K562 (cell line): ENCODE measurements around the gene PIK3C2B. TPM values are rescaled to one million over a fixed set of nuclear protein-coding genes. Genes with fewer than 3 reads are reported as not detected.

Experiments used
- C11orf30 ChIP-seq: fragments of 450-650 bp; IDR thresholded peaks from 2 replicates; pipeline ENCODE4 v1.6.1; 2016; ENCODE audit warnings: low read depth, mild to moderate bottlenecking
- DEAF1 ChIP-seq: fragments of 450-650 bp; formaldehyde crosslinking; IDR thresholded peaks from 2 replicates; pipeline ENCODE4 v1.4.0; 2020; ENCODE audit warnings: mild to moderate bottlenecking, moderate library complexity
- DNMT1 ChIP-seq: fragments of 450-650 bp; IDR thresholded peaks from 2 replicates; pipeline ENCODE4 v1.6.1; 2016; ENCODE audit warnings: antibody characterized with exemption, mild to moderate bottlenecking
- HDAC2 ChIP-seq: fragments of 450-650 bp; IDR thresholded peaks from 2 replicates; pipeline ENCODE4 v1.6.1; 2016; ENCODE audit warnings: mild to moderate bottlenecking
- HLTF ChIP-seq: fragments of 450-650 bp; IDR thresholded peaks from 2 replicates; pipeline ENCODE4 v1.6.1; 2016
- JUN ChIP-seq, 2 experiments: sonication (generic) in 1 of 2; formaldehyde crosslinking in 1 of 2; IDR thresholded peaks; 2 replicates each; pipeline versions ENCODE4 v1.6.1 to v1.8.0; 2012 to 2022; ENCODE audit warnings: borderline replicate concordance in 2 of 2, mild to moderate bottlenecking in 2 of 2, improper control_type of control experiment in 1 of 2, low read depth in 1 of 2, low read length in 1 of 2, missing genetic modification reagents in 1 of 2
- KLF16 ChIP-seq: IDR thresholded peaks from 2 replicates; pipeline ENCODE4 v1.6.1; 2016; ENCODE audit warnings: antibody characterized with exemption
- MAFG ChIP-seq: fragments of 450-650 bp; conservative IDR thresholded peaks from 2 replicates; pipeline ENCODE4 v1.6.1; 2016; ENCODE audit warnings: missing genetic modification characterization, missing compliant biosample characterization
- MYBL2 ChIP-seq, 2 experiments: fragments of 450-650 bp in 1 of 2; sonication (generic) in 1 of 2; formaldehyde crosslinking in 1 of 2; IDR thresholded peaks; 2 replicates each; pipeline versions ENCODE4 v1.6.1 to v1.8.1; 2017 to 2022; ENCODE audit warnings: borderline replicate concordance in 1 of 2, inconsistent platforms in 1 of 2, low read depth in 1 of 2, mild to moderate bottlenecking in 1 of 2, missing genetic modification reagents in 1 of 2, moderate library complexity in 1 of 2
- NR2C2 ChIP-seq, 2 experiments: fragments of 200-800 bp in 1 of 2; sonication (Bioruptor generic) in 1 of 2; sonication (generic) in 1 of 2; formaldehyde crosslinking in 1 of 2; IDR thresholded peaks; 2 replicates each; pipeline versions ENCODE4 v1.6.1 to v1.8.0; 2016 to 2022; ENCODE audit warnings: mild to moderate bottlenecking in 1 of 2, missing compliant biosample characterization in 1 of 2, missing genetic modification characterization in 1 of 2, missing genetic modification reagents in 1 of 2
- REST ChIP-seq, 2 experiments: fragments of 450-650 bp; formaldehyde crosslinking in 1 of 2; IDR thresholded peaks; 2 replicates each; pipeline versions ENCODE4 v1.4.0 to v1.6.1; 2014 to 2020; ENCODE audit warnings: mild to moderate bottlenecking in 2 of 2, borderline replicate concordance in 1 of 2, low read depth in 1 of 2
- SMC3 ChIP-seq: conservative IDR thresholded peaks from 2 replicates; pipeline ENCODE4 v1.6.1; 2011; ENCODE audit warnings: low read depth, low read length, improper control_type of control experiment; ENCODE audit not compliant: insufficient read depth
- ZC3H4 ChIP-seq: sonication (generic); formaldehyde crosslinking; IDR thresholded peaks from 2 replicates; pipeline ENCODE4 v1.9.0; 2021; ENCODE audit warnings: missing genetic modification reagents, borderline replicate concordance
- ZNF316 ChIP-seq: fragments of 450-650 bp; IDR thresholded peaks from 2 replicates; pipeline ENCODE4 v1.6.1; 2016
- polyA plus RNA-seq, 8 experiments: library from polyadenylated mRNA; depleted of rRNA in 4 of 8; stranded (reverse) in 5 of 8; unstranded in 3 of 8; fragments of >200 nt; fragmentation: Nextera tagmentation in 2 of 8; fragmentation: Illumina TruSeq in 1 of 8; extraction: Ambion mirVana in 2 of 8; extraction: Trizol in 1 of 8; gene quantifications; 2 replicates each; pipeline versions ENCODE4 v1.2.1 to v1.2.3, GENCODE V29; 2011 to 2014; ENCODE audit warnings: inconsistent platforms in 1 of 8, missing spikeins in 1 of 8
- total RNA-seq, 7 experiments: library from RNA; depleted of rRNA in 6 of 7; stranded (reverse); fragments of >200 nt in 6 of 7; fragmentation: Illumina TruSeq in 2 of 7; extraction: Trizol in 2 of 7; gene quantifications; 2 replicates each; pipeline versions ENCODE4 v1.2.1 to v1.2.3, GENCODE V29; 2011 to 2021; ENCODE audit warnings: low replicate concordance in 1 of 7

PIK3C2B gene
- total and polyA plus RNA-seq, 9 of the 15 experiments (the other 6 are each of a cell fraction or from before 2014, with no cell fraction given) = 0.10 to 2.9 (median 0.72) TPM

DNA sequence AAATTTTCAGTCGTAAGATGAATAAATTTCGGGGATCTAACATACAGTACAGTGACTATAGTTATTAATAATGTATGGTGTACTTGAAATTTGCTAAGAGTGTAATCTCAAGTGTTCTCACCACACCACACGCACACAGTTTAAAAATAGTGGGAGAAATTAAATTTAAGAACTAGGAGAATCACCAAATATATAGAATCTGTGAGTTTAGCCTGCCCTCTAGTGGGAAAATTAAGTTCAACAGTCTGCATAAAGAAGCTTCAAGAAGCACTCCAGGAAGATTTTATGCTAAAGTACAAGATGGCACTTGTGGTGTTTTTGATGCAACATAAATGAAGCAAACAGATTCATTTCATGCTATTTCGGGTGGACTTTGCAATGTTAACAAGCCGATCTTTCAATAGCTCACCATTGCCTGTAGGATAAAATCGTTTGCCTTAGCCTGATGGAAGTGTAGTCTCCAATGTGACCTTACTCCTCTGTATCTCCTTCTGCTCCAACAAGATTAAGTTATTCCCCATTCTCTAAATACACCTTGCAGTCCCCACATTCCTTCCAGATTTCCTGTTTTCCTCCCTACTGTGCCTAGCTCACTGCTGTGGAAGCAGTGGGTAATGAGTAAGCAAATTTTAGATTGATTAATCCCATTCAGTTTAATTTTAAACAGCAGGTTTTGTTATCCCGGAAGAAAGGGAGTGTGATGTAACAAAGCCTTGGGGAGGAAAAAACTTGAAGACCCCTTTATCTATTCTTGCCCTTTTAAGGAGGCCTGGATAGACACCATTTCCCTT is 8.7 kb upstream of the PIK3C2B start (continued):
- TF ChIP-seq JUN (IDR thresholded peaks at IDR 0.05; ENCODE audit: borderline replicate concordance, low read depth, low read length) (no peak), JUN (CRISPR knock-in tag; IDR thresholded peaks at IDR 0.05; ENCODE audit: borderline replicate concordance) (0 out of 2 replicates have a peak, but pooled peaks have one; percentile 29), ZNF316 (peak; percentile 51), ZC3H4 (CRISPR knock-in tag) (no peak), MAFG (tag) (peak; percentile 27; the same call in 1 of the 2 replicates), DEAF1 (CRISPR knock-in tag) (peak; percentile 97), SMC3 (peak; percentile 64; the same call in 1 of the 2 replicates), DNMT1 (0 out of 2 replicates have a peak, but pooled peaks have one; percentile 52), KLF16 (0 out of 2 replicates have a peak, but pooled peaks have one; percentile 32), HDAC2 (0 out of 2 replicates have a peak, but pooled peaks have one; percentile 27), NR2C2 (CRISPR knock-in tag; IDR thresholded peaks at IDR 0.05) (peak; percentile 40; the same call in 1 of the 2 replicates), NR2C2 (tag; IDR thresholded peaks at IDR 0.05) (no peak), MYBL2 (IDR thresholded peaks at IDR 0.05; ENCODE audit: low read depth) (no peak), MYBL2 (CRISPR knock-in tag; IDR thresholded peaks at IDR 0.05; ENCODE audit: borderline replicate concordance) (no peak), C11orf30 (peak; percentile 29; the same call in 1 of the 2 replicates), REST (IDR thresholded peaks at IDR 0.05; ENCODE audit: borderline replicate concordance) (peak; percentile 86), REST (CRISPR knock-in tag; IDR thresholded peaks at IDR 0.05; ENCODE audit: low read depth) (no peak), HLTF (0 out of 2 replicates have a peak, but pooled peaks have one; percentile 23)
